Esophagus muscularis mucosa (tissue), 4 donors: ENCODE measurements around the gene FDX2. TPM values are rescaled to one million over a fixed set of nuclear protein-coding genes. Genes with fewer than 3 reads are reported as not detected.

Experiments
- DNase-seq: peaks from one replicate; pipeline ENCODE4 v3.0.0-alpha.2; 2017; ENCODE audit errors: extremely low spot score
- H3K27ac ChIP-seq, 4 donors: fragments of 200-600 bp; sonication (generic); replicated peaks in 1 of 4; 1 replicate in 3 of 4; 2 replicates in 1 of 4; pipeline ENCODE4 v1.5.1; 2016 to 2019; ENCODE audit warnings: mild to moderate bottlenecking in 1 of 4
- H3K27me3 ChIP-seq, 4 donors: fragments of 200-600 bp; sonication (generic); one replicate each; pipeline versions ENCODE4 v1.5.1 to v1.6.0; 2016 to 2019
- H3K36me3 ChIP-seq, 4 donors: fragments of 200-600 bp; sonication (generic); one replicate each; pipeline ENCODE4 v1.5.1; 2016 to 2019
- H3K4me1 ChIP-seq, 4 donors: fragments of 200-600 bp; sonication (generic); one replicate each; pipeline ENCODE4 v1.5.1; 2016 to 2019
- H3K4me3 ChIP-seq, 4 donors: fragments of 200-600 bp; sonication (generic); 1 replicate in 2 of 4; 2 replicates in 2 of 4; pipeline ENCODE4 v1.5.1; 2016 to 2019; ENCODE audit warnings: mild to moderate bottlenecking in 4 of 4, moderate library complexity in 1 of 4
- H3K9me3 ChIP-seq, 4 donors: fragments of 200-600 bp; sonication (generic); 1 replicate in 3 of 4; 2 replicates in 1 of 4; pipeline ENCODE4 v1.5.1; 2016 to 2019
- CTCF ChIP-seq, 3 experiments: fragments of 200-600 bp in 2 of 3; fragments of 450-650 bp in 1 of 3; sonication (generic) in 2 of 3; IDR thresholded peaks; one replicate each; pipeline ENCODE4 v1.5.1; 2017 to 2019; ENCODE audit warnings: antibody characterized with exemption in 3 of 3, mild to moderate bottlenecking in 2 of 3, moderate library complexity in 1 of 3
- EP300 ChIP-seq: sonication (generic); formaldehyde crosslinking; IDR thresholded peaks from one replicate; pipeline ENCODE4 v1.6.1; 2017; ENCODE audit warnings: antibody characterized with exemption
- POLR2A ChIP-seq: fragments of 450-650 bp; IDR thresholded peaks from one replicate; pipeline ENCODE4 v1.6.1; 2017; ENCODE audit warnings: antibody characterized with exemption, moderate library complexity, mild to moderate bottlenecking, low read depth
- POLR2AphosphoS5 ChIP-seq, 2 donors: sonication (generic); formaldehyde crosslinking; IDR thresholded peaks; one replicate each; pipeline ENCODE4 v1.6.1; 2017; ENCODE audit warnings: antibody characterized with exemption in 2 of 2
- WGBS: methylation state at CpG from one replicate; pipeline ENCODE4 v1.1.5; 2018; 5-methylcytosine and 5-hydroxymethylcytosine counted together
- intact Hi-C: fragments of 100-400 bp; cut with DNase I; formaldehyde crosslinking; loops from one replicate; pipeline ENCODE4 v1.15.1; 2023
- total RNA-seq, 4 donors: library from RNA; depleted of rRNA; stranded (reverse); fragments of >200 nt; gene quantifications; one replicate each; pipeline versions ENCODE4 v1.1.0 to v1.2.1, GENCODE V29; 2016

The FDX2 gene
- total RNA-seq, 4 donors from 2014 or later = 16.6 to 29.6 (median 26.5) TPM

DNA sequence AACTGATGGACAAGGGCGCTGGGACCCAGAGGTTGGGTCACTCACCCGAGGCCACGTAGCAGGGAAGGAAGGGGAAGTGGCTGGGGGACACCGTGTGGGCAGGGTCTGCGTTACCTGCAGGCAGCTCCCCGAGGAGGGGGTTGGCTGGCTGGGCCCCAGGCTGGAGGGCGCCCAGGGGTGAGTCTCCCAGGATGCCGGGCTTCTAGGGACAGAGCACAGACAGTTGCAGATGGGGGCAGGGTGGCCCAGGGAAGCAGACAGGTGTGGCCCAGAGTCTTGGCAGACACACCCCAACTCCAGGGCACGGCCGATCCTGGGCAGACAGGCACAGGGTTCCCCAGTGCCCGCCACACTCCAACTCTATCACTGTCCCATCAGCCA, 5.6 kb upstream of the FDX2 start:
- no peak overlapping the region for H3K4me3 ChIP-seq
- no peak overlapping the region for H3K27ac ChIP-seq
- whole genome bisulfite sequencing = no CpG with 5 or more reads among the region's 11 CpGs
- DNase-seq = no peak
- H3K9me3 ChIP-seq = no peaks in the 10 kb centered on the region
- H3K27me3 ChIP-seq = no peaks in the 10 kb centered on the region
- peaks cover 85 to 100% (median 99%) of the 10 kb centered on the region in 4 donors for H3K36me3 ChIP-seq
- intact Hi-C loops = no loop called here
- peaks cover 0 to 3% (median under 1%) of the 10 kb centered on the region in 4 donors for H3K4me1 ChIP-seq
- no peak for TF ChIP-seq POLR2A

- Histone ChIP-seq H3K27me3 (no peaks in the 10 kb centered on the region), H3K27ac (no peak overlapping the region), H3K4me1 (peaks cover 5 to 9% (median 6%) of the 10 kb centered on the region in 4 donors), H3K4me3 (no peak overlapping the region), H3K9me3 (no peaks in the 10 kb centered on the region), H3K36me3 (peaks cover 79 to 97% (median 95%) of the 10 kb centered on the region in 4 donors)
- WGBS = 89% methylated on average over 19 of the region's 32 CpGs
- intact Hi-C loops = no loop called here
- DNase-seq = no peak
- TF ChIP-seq CTCF (IDR thresholded peaks at IDR 0.05) (no peak), POLR2A (no peak), EP300 (no peak), POLR2AphosphoS5 (IDR thresholded peaks at IDR 0.05) (no peak)
These were observed 5.0 kb upstream of the FDX2 start for GRCh38 chr19:10320602-10321416.

DNA sequence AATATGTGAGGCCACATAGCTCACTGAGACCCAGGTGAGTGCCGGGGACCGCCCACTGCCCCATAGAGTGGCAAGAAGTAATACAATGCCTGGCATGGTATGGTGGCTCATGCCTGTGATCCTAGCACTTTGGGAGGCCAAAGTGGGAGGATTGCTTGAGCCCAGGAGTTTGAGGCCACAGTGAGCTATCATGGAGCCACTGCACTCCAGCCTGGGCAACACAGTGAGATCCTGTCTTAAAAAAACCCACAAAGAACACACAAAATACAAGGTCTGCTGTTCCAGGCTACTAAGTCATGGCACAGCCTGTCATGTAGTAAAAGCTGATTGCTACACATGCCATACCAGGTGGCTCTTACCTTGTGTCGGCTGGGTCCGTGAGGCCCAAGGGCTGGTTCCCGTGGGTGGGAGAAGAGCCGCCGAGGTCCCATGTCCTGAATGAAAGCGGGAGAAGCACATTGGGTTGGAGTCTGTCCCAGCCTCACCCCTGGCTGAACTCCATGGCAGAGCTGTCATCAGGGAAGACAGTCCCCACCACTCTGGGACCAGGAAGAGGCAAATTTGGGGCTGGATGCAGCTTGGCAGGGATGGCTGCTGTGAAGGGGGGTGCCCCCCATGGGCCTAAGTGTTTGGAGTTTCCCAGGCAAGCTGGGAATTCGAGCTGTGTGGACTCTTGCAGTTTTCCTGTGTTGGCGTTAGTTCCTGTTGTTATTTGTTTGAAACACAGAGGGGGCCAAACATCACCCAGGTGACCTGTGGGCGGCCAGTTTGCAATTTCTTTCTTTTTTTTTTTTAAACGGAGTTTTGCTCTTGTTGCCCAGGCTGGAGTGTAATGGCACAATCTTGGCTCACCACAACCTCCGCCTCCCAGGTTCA, 3.2 kb upstream of the FDX2 start:
- Histone ChIP-seq H3K9me3 (no peaks in the 10 kb centered on the region), H3K36me3 (peaks cover 63 to 83% (median 77%) of the 10 kb centered on the region in 4 donors), H3K27ac (no peak overlapping the region), H3K27me3 (no peaks in the 10 kb centered on the region), H3K4me3 (no peak overlapping the region), H3K4me1 (peaks cover 14 to 23% (median 18%) of the 10 kb centered on the region in 4 donors)
- intact Hi-C loops = no loop called here
- TF ChIP-seq POLR2A (no peak), EP300 (no peak), CTCF (IDR thresholded peaks at IDR 0.05) (no peak), POLR2AphosphoS5 (IDR thresholded peaks at IDR 0.05) (no peak)
- DNase-seq = no peak
- WGBS = 91% methylated on average over 13 of the region's 13 CpGs

- WGBS = 95% methylated on average over 6 of the region's 15 CpGs
These were observed 2.1 kb upstream of the FDX2 start for GRCh38 chr19:10317857-10318462.

More at GRCh38 chr19:10317857-10318462, 2.1 kb upstream of the FDX2 start:
- Histone ChIP-seq H3K9me3 (no peaks in the 10 kb centered on the region), H3K4me3 (no peak overlapping the region), H3K27me3 (no peaks in the 10 kb centered on the region), H3K4me1 (peaks cover 14 to 23% (median 18%) of the 10 kb centered on the region in 4 donors), H3K36me3 (peaks cover 55 to 75% (median 66%) of the 10 kb centered on the region in 4 donors), H3K27ac (no peak overlapping the region)
- DNase-seq = no peak
- TF ChIP-seq CTCF (IDR thresholded peaks at IDR 0.05) = no peak
- TF ChIP-seq POLR2AphosphoS5 (IDR thresholded peaks at IDR 0.05) = no peak
- TF ChIP-seq POLR2A = no peak
- no peak for TF ChIP-seq EP300
- intact Hi-C loops = no loop called here
